CD4-positive, alpha-beta T cell treated with Interferon gamma for 1 hour (primary cell): Measurements from ENCODE around the gene TDP1.
"Not testable (repeated sequence)": the region's sequence is repeated elsewhere in the genome, so short reads cannot be mapped to it uniquely, and the experiment has no call there.

Experiments
- DNase-seq: peaks from one replicate; pipeline ENCODE4 v3.0.0-alpha.2; 2020

Gene TDP1

GRCh38 chr14:89992273-89992672 is 36.5 kb downstream of the TDP1 start:
- DNase-seq, result no peak

- no peak for DNase-seq
These were observed 41.2 kb downstream of the TDP1 start for GRCh38 chr14:89996963-89997362.

GRCh38 chr14:90000935-90001334 is 45.2 kb downstream of the TDP1 start:
- DNase-seq, result no peak

- DNase-seq, result no peak
These were observed 48.0 kb downstream of the TDP1 start for GRCh38 chr14:90003526-90004307.

GRCh38 chr14:90005441-90005840 is 49.7 kb downstream of the TDP1 start:
- DNase-seq, result no peak

- no peak for DNase-seq
These were observed 50.3 kb downstream of the TDP1 start for GRCh38 chr14:90005939-90006530.

GRCh38 chr14:90017371-90017770 is 61.6 kb downstream of the TDP1 start:
- no peak for DNase-seq

- DNase-seq, result no peak
These were observed 64.2 kb downstream of the TDP1 start for GRCh38 chr14:90019824-90020523.

- no peak for DNase-seq
These were observed 67.6 kb downstream of the TDP1 start for GRCh38 chr14:90023176-90023896.

GRCh38 chr14:90024910-90025309 is 69.2 kb downstream of the TDP1 start:
- DNase-seq, result no peak

GRCh38 chr14:90026608-90027007 is 70.9 kb downstream of the TDP1 start:
- not testable (repeated sequence) for DNase-seq

- DNase-seq, result no peak
These were observed 72.1 kb downstream of the TDP1 start for GRCh38 chr14:90027842-90028241.

- no peak for DNase-seq
These were observed 78.4 kb downstream of the TDP1 start for GRCh38 chr14:90034156-90034555.

GRCh38 chr14:90034835-90035525 is 79.3 kb downstream of the TDP1 start:
- DNase-seq, result no peak

- no peak for DNase-seq
These were observed 83.7 kb downstream of the TDP1 start for GRCh38 chr14:90039253-90040010.

GRCh38 chr14:90040411-90040810 is 84.7 kb downstream of the TDP1 start:
- no peak for DNase-seq

- no peak for DNase-seq
These were observed 86.9 kb downstream of the TDP1 start for GRCh38 chr14:90042496-90043252.

GRCh38 chr14:90045616-90046015 is 89.9 kb downstream of the TDP1 start:
- DNase-seq, result no peak

GRCh38 chr14:90049390-90049789 is 93.7 kb downstream of the TDP1 start:
- DNase-seq, result no peak

GRCh38 chr14:90050271-90050670 is 94.5 kb downstream of the TDP1 start:
- DNase-seq, result no peak

GRCh38 chr14:90053044-90053443 is 97.3 kb downstream of the TDP1 start:
- no peak for DNase-seq
